ENCODE results near the gene FEM1C.

Gene FEM1C

GRCh38 chr5:115544436-115545350 lies at the start of gene FEM1C:
FEM1C (minus strand) TSS chr5:115544775; CDS start chr5:115543493, 1,282 bp downstream.
- in situ Hi-C loops (cut with HindIII; ENCODE audit: low sequenced_read_pairs), result no loop called here

DNA sequence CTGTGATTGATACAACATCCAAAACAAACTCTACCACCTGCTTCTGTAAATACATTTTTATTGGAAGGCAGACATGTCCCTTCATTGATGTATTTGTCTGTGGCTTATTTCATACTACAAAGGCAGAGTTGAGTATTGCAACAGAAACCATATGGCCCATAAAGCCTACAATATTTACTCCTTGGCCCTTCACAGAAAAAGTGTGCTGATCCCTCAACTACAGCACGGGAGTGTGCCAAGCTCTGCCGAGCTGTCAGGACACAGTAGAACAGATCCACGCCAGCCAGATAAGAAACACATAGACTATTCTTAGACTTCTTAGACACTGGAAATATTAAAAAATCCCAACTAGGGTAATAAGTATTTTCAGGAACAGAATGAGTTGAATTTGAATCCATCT lies 44.5 kb upstream of the FEM1C start:
- in situ Hi-C loops (cut with HindIII; ENCODE audit: low sequenced_read_pairs), result no loop called here

DNA sequence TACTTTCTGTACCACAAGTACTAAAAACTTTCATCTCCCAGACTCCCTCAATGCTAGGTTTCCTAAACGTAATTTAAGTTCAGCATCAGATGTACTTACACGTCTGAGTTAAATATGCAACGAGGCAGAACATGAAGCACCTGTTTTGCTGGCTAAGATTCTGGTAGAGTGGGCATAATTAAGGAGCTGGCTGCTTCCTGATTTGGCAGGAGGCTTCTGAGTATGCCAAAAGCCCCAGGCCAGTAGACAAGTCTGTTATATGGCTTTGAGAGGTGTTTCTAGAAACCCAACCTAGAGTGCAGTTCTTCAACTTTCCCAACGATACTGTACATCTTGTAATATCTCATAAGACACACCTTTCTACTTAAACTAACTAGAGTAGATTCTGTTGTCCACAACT lies 44.1 kb upstream of the FEM1C start:
- in situ Hi-C loops (cut with HindIII; ENCODE audit: low sequenced_read_pairs), result no loop called here

DNA sequence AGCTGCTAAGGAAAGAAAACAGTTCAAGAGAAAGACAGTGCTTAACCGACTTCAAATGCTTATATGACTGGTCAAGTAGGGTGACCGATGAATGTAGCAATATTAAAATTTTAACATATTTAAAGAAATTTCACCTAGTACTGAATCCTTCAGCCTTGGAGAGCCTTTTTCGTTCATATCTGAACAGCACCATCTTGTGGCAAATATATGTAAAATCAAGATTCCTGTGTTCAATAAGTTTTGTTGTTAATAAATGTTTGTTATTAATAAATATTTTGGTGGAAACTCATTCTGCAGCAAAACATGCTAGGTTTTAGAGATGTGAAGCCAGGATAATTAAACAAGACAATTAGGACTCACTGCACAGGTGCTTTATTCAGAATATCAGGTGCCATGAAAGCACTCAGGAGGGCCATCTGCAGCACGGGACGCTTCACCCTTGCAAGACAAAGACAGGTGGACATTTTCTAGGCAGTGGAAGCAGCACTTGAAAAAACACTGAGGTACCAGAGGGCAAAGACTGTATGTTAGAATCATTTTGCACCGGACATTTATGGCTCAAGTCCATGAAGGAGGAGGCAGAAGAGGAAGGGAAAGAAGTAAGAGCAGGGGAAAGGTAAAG lies 42.1 kb upstream of the FEM1C start:
- in situ Hi-C loops (cut with HindIII; ENCODE audit: low sequenced_read_pairs), result no loop called here

DNA sequence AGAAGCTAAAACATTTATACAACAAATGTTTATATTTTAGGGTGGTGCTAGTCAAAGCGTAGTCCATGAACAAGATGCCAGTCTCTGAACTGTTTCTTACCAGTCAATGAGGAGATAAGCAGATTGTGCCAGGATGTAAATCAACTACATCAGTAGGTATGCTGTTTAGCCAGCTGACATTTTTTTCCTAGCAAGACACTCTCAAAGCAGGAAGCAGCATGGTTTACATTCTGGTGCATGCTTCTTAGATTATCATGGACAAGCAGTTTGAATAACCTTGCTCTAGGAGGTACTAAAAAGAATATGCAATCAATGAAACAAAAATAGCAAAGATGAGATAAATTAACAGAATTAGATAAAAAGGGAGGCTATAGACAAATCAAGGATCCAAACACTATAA lies 40.7 kb upstream of the FEM1C start:
- in situ Hi-C loops (cut with HindIII; ENCODE audit: low sequenced_read_pairs), result no loop called here

DNA sequence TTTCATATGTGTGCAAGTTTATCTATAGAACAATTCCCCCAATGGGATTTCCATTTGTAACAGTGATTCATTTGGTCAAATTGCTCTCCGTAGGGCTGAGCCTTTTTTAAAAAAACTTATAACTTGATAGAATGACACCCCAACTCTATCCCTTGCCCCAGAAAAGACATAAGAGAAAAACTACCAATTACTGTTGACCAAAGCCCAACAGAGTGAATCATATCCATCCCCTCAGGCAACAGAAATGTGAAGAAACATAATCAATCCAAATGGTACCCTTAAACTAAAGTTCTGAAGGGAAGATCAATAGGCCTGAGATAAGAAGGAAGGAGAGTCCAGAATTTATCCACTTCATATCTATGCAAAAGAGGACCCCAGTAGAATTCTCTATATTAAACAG lies 39.9 kb upstream of the FEM1C start:
- in situ Hi-C loops (cut with HindIII; ENCODE audit: low sequenced_read_pairs), result no loop called here

- in situ Hi-C loops (cut with HindIII; ENCODE audit: low sequenced_read_pairs), result no loop called here
Observed at GRCh38 chr5:115583474-115583873, 38.9 kb upstream of the FEM1C start.

DNA sequence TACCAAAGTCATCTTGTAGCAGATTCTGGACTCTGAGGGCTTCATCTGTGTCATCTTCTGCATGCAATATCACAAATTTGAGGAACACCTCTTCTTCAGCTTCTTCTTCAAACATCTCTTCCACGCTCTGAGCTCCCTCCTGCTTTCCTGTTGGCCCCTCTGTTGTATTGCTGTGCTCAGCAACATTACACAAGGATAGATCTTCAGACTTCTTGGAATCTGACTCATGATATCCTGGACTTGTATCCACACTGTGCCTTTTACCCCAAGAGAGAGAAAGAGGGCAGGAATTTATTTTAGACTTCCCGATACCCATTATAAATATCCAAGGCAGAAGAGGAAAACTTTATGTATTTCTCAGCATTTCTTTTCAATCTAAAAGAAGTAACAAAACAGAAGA lies 36.4 kb upstream of the FEM1C start:
- in situ Hi-C loops (cut with HindIII; ENCODE audit: low sequenced_read_pairs), result no loop called here

GRCh38 chr5:115579747-115580173 lies 35.2 kb upstream of the FEM1C start:
- in situ Hi-C loops (cut with HindIII; ENCODE audit: low sequenced_read_pairs), result loop anchor here (10.0 kb wide), 1 partner anchor 265 kb away; no protein-coding TSS in a partner anchor

GRCh38 chr5:115579216-115579615 lies 34.6 kb upstream of the FEM1C start:
- in situ Hi-C loops (cut with HindIII; ENCODE audit: low sequenced_read_pairs), result loop anchor here (10.0 kb wide), 1 partner anchor 264 kb away; no protein-coding TSS in a partner anchor

DNA sequence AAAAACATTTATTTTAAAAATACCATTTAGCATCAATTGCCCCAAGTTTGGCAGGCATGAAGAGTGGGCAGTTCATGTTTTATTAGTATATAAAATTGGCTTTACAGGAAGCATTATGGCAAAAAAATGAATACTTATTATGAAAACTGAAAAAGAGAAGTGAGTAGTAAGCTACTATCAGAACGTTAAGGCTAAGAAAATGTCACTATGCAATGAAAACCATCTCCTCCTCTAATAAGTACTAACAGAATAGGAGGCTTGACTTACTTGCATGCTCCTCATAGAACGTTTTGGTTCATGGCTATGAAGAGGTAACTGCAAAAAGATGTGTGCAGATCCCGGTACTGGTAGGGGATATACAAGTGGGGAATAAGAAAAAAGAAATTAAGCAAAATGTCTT lies 34.1 kb upstream of the FEM1C start:
- in situ Hi-C loops (cut with HindIII; ENCODE audit: low sequenced_read_pairs), result loop anchor here (10.0 kb wide), 1 partner anchor 264 kb away; no protein-coding TSS in a partner anchor

- in situ Hi-C loops (cut with HindIII; ENCODE audit: low sequenced_read_pairs), result loop anchor here (10.0 kb wide), 1 partner anchor 263 kb away; no protein-coding TSS in a partner anchor
Observed at GRCh38 chr5:115577741-115578140, 33.2 kb upstream of the FEM1C start.

DNA sequence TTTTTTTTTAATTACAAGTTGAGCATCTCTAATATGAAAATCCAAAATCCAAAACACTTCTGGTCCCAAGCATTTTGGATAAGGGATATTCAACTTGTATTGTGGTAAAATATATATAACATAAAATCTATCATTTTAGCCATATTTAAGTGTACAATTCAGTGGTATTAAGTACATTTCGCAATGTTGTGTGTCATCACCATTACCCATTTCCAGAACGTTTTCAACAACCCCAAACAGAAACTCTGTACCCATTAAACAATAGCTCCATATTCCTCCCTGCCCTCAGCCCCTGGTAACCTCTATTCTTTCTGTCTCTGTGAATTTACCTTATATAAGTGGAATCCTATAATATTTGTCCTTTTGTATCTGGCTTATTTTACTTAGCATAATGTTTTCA lies 32.8 kb upstream of the FEM1C start:
- in situ Hi-C loops (cut with HindIII; ENCODE audit: low sequenced_read_pairs), result loop anchor here (10.0 kb wide), 1 partner anchor 263 kb away; no protein-coding TSS in a partner anchor

GRCh38 chr5:115575167-115576070 lies 30.8 kb upstream of the FEM1C start:
- in situ Hi-C loops (cut with HindIII; ENCODE audit: low sequenced_read_pairs), result loop anchor here (10.0 kb wide), 1 partner anchor 261 kb away; no protein-coding TSS in a partner anchor

DNA sequence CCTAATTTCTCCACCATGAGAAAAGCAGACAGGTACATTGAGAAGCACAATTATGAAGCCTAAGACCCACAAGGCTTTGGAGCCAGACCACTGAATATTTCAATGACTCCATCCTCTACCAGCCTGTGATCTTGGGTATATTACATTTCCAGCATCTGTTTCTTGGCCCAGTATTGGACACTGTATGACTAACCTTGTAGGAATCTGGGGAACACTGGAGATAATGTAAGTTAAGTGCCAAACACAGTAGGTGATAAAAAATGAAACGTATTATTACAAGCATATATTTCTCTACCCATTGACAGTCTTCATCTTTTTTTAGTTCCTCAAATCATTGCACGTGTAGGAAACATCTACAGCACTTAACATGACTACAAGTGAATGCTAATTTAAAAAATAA lies 28.6 kb upstream of the FEM1C start:
- in situ Hi-C loops (cut with HindIII; ENCODE audit: low sequenced_read_pairs), result loop anchor here (10.0 kb wide), 1 partner anchor 258 kb away; no protein-coding TSS in a partner anchor

DNA sequence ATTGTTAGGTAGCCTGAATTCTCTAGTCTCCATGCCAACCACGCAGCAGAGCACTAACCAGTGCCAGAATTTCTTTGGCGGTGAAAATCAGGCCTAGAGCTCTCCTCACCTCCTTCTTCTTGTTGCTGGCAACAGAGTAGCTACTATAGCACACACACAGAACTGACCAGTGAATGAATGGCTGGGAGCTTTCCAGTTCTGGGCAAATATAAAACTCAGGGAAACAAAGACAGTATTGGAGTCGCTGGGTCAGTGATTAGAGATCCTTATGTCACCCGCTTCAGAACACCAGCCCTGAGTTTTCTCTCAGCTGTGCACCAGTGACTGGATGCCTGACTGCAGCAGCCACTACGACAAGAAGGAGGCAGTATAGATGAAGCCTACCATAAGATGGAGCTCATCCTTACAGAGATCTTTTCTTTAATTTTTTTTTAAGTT lies 26.9 kb upstream of the FEM1C start:
- in situ Hi-C loops (cut with HindIII; ENCODE audit: low sequenced_read_pairs), result loop anchor here (10.0 kb wide), 1 partner anchor 257 kb away; no protein-coding TSS in a partner anchor

DNA sequence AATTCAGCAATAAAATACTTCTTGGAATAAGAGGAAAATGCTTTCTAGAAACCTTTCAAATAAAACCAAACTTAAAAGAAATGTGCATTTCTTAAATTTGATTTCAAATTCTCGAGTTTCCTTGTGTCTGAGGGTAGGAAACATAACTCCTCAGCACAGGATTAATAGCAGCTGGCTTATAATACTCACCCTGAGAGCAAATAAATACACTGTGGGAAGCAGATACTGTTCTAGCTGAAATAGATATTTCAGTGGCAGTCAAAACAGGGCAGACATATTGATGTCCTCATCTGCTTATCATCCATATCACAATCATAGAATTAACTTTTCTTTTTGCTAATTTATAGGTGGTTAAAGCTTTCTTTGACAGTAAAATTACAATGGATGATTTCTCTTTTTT lies 24.1 kb upstream of the FEM1C start:
- in situ Hi-C loops (cut with HindIII; ENCODE audit: low sequenced_read_pairs), result no loop called here

DNA sequence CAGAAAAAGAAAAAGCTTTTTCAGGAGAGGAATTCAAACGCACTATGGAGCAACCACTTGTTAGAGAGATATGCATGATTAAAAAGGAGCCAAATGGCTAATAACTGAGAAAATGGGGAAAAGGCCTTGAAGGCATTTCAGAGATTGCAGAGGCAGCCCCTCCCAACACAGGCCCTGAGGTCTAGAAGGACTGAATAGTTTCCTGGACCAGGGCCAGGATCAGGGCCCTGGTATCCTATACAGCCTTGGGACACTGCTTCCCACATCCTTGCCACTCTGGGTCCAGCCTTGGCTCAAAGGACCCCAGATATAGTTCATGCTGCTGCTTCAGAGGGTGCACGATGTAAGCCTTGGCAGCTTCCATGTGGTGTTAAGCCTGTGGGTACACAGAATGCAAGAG lies 20.7 kb upstream of the FEM1C start:
- in situ Hi-C loops (cut with HindIII; ENCODE audit: low sequenced_read_pairs), result no loop called here

GRCh38 chr5:115561176-115561575 lies 16.6 kb upstream of the FEM1C start:
- in situ Hi-C loops (cut with HindIII; ENCODE audit: low sequenced_read_pairs), result no loop called here

DNA sequence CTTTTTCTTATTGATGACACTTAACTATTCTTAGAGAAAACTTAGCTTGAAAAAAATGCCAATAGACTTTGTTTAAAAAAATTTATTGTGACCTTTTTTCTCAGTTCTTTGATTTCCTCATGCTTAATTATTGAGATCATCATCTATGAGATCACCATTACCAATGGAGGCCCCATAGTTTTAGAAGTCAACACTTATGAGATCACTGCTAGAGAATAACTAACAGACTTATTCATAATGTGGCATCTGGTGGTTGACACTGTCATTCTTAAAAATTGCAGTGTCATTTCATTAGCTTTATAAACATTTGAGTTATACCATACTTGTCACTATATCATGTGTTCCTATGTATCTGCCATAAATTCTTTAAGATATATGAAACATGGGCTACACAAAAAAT lies 14.9 kb upstream of the FEM1C start:
- in situ Hi-C loops (cut with HindIII; ENCODE audit: low sequenced_read_pairs), result no loop called here

Data from DLD1 (cell line).